Measurements from ENCODE around the gene UQCC3. TPM values are rescaled to one million over a fixed set of nuclear protein-coding genes. Genes with fewer than 3 reads are reported as not detected.
A peak's percentile ranks its signal among the peaks of the same experiment; 100 is the strongest.

UQCC3 gene
- total and polyA plus RNA-seq, 9 of the 15 experiments (the other 6 are each of a cell fraction or from before 2014, with no cell fraction given), result 3.3 to 44.3 (median 8.0) TPM

GRCh38 chr11:62705880-62706849 is 34.7 kb downstream of the UQCC3 start (continued):
- TF ChIP-seq SNRNP70 (optimal IDR thresholded peaks at IDR 0.05; ENCODE audit: low read depth, low read length) (no peak), ZNF431 (CRISPR knock-in tag; IDR thresholded peaks at IDR 0.05) (no peak), IRF2 (CRISPR knock-in tag; IDR thresholded peaks at IDR 0.05) (no peak), KDM1A (IDR thresholded peaks at IDR 0.05) (no peak), MED1 (CRISPR knock-in tag; IDR thresholded peaks at IDR 0.05; ENCODE audit: borderline replicate concordance) (no peak), ZNF589 (CRISPR knock-in tag; IDR thresholded peaks at IDR 0.05; ENCODE audit: low read depth) (no peak), ELK1 (CRISPR knock-in tag; IDR thresholded peaks at IDR 0.05) (no peak), HEY1 (CRISPR knock-in tag; IDR thresholded peaks at IDR 0.05; ENCODE audit: borderline replicate concordance) (no peak), ZNF324 (CRISPR knock-in tag; IDR thresholded peaks at IDR 0.05) (no peak), SMAD4 (CRISPR knock-in tag; conservative IDR thresholded peaks at IDR 0.05) (0 out of 2 replicates have a peak, but pooled peaks have one; percentile 25), POLR2H (tag; IDR thresholded peaks at IDR 0.05; ENCODE audit: low read depth) (no peak), RUNX1 (IDR thresholded peaks at IDR 0.05; ENCODE audit: low read depth) (no peak), SAFB (IDR thresholded peaks at IDR 0.05; ENCODE audit: borderline replicate concordance, low read depth, low read length) (no peak; the same call in 1 of the 2 replicates), ZNF696 (CRISPR knock-in tag; conservative IDR thresholded peaks at IDR 0.05) (no peak), HDAC3 (IDR thresholded peaks at IDR 0.05; ENCODE audit: borderline replicate concordance, partially characterized antibody) (no peak), HSF4 (CRISPR knock-in tag; IDR thresholded peaks at IDR 0.05; ENCODE audit: borderline replicate concordance) (0 out of 2 replicates have a peak, but pooled peaks have one; percentile 12), MEF2D (tag; conservative IDR thresholded peaks at IDR 0.05; ENCODE audit: low read depth) (no peak), HDGF (IDR thresholded peaks at IDR 0.05) (no peak)
- TF ChIP-seq, protein P1, sequence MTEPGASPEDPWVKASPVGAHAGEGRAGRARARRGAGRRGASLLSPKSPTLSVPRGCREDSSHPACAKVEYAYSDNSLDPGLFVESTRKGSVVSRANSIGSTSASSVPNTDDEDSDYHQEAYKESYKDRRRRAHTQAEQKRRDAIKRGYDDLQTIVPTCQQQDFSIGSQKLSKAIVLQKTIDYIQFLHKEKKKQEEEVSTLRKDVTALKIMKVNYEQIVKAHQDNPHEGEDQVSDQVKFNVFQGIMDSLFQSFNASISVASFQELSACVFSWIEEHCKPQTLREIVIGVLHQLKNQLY (CRISPR knock-in tag; conservative IDR thresholded peaks at IDR 0.05), result peak in 1 of 2 experiments; percentile 73; a peak in 1 of 4 replicates
- TF ChIP-seq, protein P2, sequence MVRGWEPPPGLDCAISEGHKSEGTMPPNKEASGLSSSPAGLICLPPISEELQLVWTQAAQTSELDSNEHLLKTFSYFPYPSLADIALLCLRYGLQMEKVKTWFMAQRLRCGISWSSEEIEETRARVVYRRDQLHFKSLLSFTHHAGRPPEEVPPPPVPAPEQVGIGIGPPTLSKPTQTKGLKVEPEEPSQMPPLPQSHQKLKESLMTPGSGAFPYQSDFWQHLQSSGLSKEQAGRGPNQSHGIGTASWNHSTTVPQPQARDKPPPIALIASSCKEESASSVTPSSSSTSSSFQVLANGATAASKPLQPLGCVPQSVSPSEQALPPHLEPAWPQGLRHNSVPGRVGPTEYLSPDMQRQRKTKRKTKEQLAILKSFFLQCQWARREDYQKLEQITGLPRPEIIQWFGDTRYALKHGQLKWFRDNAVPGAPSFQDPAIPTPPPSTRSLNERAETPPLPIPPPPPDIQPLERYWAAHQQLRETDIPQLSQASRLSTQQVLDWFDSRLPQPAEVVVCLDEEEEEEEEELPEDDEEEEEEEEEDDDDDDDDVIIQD (CRISPR knock-in tag; IDR thresholded peaks at IDR 0.05), result no peak
- TF ChIP-seq, protein P3, sequence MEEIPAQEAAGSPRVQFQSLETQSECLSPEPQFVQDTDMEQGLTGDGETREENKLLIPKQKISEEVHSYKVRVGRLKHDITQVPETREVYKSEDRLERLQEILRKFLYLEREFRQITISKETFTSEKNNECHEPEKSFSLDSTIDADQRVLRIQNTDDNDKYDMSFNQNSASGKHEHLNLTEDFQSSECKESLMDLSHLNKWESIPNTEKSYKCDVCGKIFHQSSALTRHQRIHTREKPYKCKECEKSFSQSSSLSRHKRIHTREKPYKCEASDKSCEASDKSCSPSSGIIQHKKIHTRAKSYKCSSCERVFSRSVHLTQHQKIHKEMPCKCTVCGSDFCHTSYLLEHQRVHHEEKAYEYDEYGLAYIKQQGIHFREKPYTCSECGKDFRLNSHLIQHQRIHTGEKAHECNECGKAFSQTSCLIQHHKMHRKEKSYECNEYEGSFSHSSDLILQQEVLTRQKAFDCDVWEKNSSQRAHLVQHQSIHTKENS (CRISPR knock-in tag; IDR thresholded peaks at IDR 0.05), result no peak
- TF ChIP-seq, protein P4, sequence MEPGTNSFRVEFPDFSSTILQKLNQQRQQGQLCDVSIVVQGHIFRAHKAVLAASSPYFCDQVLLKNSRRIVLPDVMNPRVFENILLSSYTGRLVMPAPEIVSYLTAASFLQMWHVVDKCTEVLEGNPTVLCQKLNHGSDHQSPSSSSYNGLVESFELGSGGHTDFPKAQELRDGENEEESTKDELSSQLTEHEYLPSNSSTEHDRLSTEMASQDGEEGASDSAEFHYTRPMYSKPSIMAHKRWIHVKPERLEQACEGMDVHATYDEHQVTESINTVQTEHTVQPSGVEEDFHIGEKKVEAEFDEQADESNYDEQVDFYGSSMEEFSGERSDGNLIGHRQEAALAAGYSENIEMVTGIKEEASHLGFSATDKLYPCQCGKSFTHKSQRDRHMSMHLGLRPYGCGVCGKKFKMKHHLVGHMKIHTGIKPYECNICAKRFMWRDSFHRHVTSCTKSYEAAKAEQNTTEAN (CRISPR knock-in tag; IDR thresholded peaks at IDR 0.05), result no peak
